Panc1 (cell line): ENCODE results near the gene MYO5B. TPM values are rescaled to one million over a fixed set of nuclear protein-coding genes. Genes with fewer than 3 reads are reported as not detected.

Source experiments
- ATAC-seq: fragments of 200-7000 bp; cut with Tn5 transposase; 2 replicates; pipeline ENCODE4 v1.9.1; 2020; ENCODE audit warnings: mild to moderate bottlenecking, moderate library complexity
- BruUV-seq: library from RNA; stranded (reverse); fragments of 400-500 nt; replicated peaks from 2 replicates; lab custom pipeline; 2021; lab: Mats Ljungman, UMichigan
- CTCF ChIA-PET: fragments of 300-600 bp; sonication (Branson Sonifier 250); formaldehyde crosslinking; loops from one replicate; lab custom pipeline; 2022; ENCODE audit warnings: antibody characterized with exemption; lab: Charles Lee
- POLR2A ChIA-PET: fragments of 300-600 bp; sonication (Branson Sonifier 250); formaldehyde crosslinking; loops from one replicate; lab custom pipeline; 2022; ENCODE audit warnings: antibody characterized with exemption; lab: Charles Lee
- DNase-seq: peaks from one replicate; pipeline ENCODE4 v3.0.0-alpha.2; 2010; ENCODE audit warnings: low read depth, low spot score
- H3K27ac ChIP-seq: 2 replicates; pipeline ENCODE4 v1.5.1; 2011; ENCODE audit warnings: mild to moderate bottlenecking, low read length, inconsistent platforms
- H3K27me3 ChIP-seq: fragments of 200-500 bp; sonication (Bioruptor generic); 2 replicates; pipeline ENCODE4 v1.6.0; 2014; ENCODE audit warnings: low read length, inconsistent platforms; ENCODE audit not compliant: control insufficient read depth, insufficient read depth
- H3K36me3 ChIP-seq: fragments of 200-500 bp; sonication (Bioruptor generic); 2 replicates; pipeline ENCODE4 v1.5.1; 2014; ENCODE audit warnings: inconsistent platforms, mild to moderate bottlenecking, low read length, moderate library complexity; ENCODE audit not compliant: control insufficient read depth, insufficient read depth
- H3K4me1 ChIP-seq: 2 replicates; pipeline ENCODE4 v1.5.1; 2011; ENCODE audit warnings: inconsistent platforms, mild to moderate bottlenecking, low read length, moderate library complexity; ENCODE audit not compliant: control insufficient read depth, insufficient read depth
- H3K4me3 ChIP-seq, 2 experiments: 2 replicates each; pipeline ENCODE4 v1.5.1; 2011 to 2012; ENCODE audit warnings: low read depth in 2 of 2, low read length in 2 of 2, mild to moderate bottlenecking in 2 of 2, inconsistent platforms in 1 of 2, moderate library complexity in 1 of 2
- H3K9me3 ChIP-seq: fragments of 200-500 bp; sonication (Bioruptor generic); 2 replicates; pipeline ENCODE4 v1.5.1; 2014; ENCODE audit warnings: low read depth, mild to moderate bottlenecking, inconsistent platforms, low read length, moderate library complexity; ENCODE audit not compliant: control insufficient read depth, insufficient read depth
- POLR2AphosphoS5 ChIP-seq: IDR thresholded peaks from 2 replicates; pipeline ENCODE4 v1.6.1; 2012; ENCODE audit warnings: mild to moderate bottlenecking, low read depth, low read length, moderate library complexity
- SIN3A ChIP-seq: IDR thresholded peaks from 2 replicates; pipeline ENCODE4 v1.6.1; 2012; ENCODE audit warnings: low read depth, mild to moderate bottlenecking, low read length, moderate library complexity, borderline replicate concordance; ENCODE audit not compliant: insufficient read depth
- TCF7L2 ChIP-seq: IDR thresholded peaks from 2 replicates; pipeline ENCODE4 v1.6.1; 2011; ENCODE audit warnings: mild to moderate bottlenecking, low read depth, low read length, inconsistent platforms
- in situ Hi-C: cut with HindIII; loops from 2 replicates; pipeline ENCODE4 v1.10.0; 2016; ENCODE audit warnings: low sequenced_read_pairs, low pct_unique_long_range_greater_than_20kb
- intact Hi-C: fragments of 100-400 bp; cut with micrococcal nuclease; formaldehyde crosslinking; loops from one replicate; pipeline ENCODE4 v1.10.0; 2022; ENCODE audit not compliant: unreplicated experiment
- total RNA-seq: library from RNA; stranded (reverse); gene quantifications from one replicate; pipeline ENCODE4 v1.2.1, GENCODE V29; 2021; ENCODE audit not compliant: unreplicated experiment
- TF ChIP-seq, protein P1 (sequence below): fragments of 450-650 bp; IDR thresholded peaks from 2 replicates; pipeline ENCODE4 v1.5.1; 2017; ENCODE audit warnings: mild to moderate bottlenecking
- TF ChIP-seq, protein P2 (sequence below), 2 experiments: IDR thresholded peaks; 2 replicates each; pipeline ENCODE4 v1.6.1; 2011 to 2012; ENCODE audit warnings: low read depth in 2 of 2, control low read depth in 1 of 2, low read length in 1 of 2, mild to moderate bottlenecking in 1 of 2, moderate library complexity in 1 of 2; ENCODE audit not compliant: insufficient read depth in 1 of 2

The MYO5B gene
- total RNA-seq, 1 experiment from 2014 or later = 0.31 TPM

DNA sequence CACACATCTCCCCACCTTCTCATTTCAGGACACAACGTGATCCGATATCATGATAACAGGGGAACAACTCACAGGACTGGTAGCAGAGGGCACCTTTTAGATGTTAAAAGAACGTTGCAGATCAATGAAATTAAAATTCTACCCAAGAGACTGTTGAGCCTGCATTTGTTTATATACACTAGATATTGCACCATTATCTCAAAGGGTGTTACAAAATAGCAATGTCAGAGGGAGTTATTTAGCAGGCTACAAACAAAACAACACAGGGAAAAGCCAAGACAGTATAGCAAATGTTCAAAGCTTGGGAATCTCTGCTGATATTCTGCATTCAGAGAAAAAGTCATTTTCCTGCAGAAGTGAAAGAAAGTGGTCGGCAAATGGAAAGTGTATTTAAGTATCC lies 139.5 kb downstream of the MYO5B start:
- DNase-seq = no peak
- no peak overlapping the region for H3K27ac ChIP-seq
- intact Hi-C loops (no loop called here), in situ Hi-C loops (no loop called here)
- TF ChIP-seq, protein P1, sequence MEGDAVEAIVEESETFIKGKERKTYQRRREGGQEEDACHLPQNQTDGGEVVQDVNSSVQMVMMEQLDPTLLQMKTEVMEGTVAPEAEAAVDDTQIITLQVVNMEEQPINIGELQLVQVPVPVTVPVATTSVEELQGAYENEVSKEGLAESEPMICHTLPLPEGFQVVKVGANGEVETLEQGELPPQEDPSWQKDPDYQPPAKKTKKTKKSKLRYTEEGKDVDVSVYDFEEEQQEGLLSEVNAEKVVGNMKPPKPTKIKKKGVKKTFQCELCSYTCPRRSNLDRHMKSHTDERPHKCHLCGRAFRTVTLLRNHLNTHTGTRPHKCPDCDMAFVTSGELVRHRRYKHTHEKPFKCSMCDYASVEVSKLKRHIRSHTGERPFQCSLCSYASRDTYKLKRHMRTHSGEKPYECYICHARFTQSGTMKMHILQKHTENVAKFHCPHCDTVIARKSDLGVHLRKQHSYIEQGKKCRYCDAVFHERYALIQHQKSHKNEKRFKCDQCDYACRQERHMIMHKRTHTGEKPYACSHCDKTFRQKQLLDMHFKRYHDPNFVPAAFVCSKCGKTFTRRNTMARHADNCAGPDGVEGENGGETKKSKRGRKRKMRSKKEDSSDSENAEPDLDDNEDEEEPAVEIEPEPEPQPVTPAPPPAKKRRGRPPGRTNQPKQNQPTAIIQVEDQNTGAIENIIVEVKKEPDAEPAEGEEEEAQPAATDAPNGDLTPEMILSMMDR = no peak
- TF ChIP-seq, protein P2, sequence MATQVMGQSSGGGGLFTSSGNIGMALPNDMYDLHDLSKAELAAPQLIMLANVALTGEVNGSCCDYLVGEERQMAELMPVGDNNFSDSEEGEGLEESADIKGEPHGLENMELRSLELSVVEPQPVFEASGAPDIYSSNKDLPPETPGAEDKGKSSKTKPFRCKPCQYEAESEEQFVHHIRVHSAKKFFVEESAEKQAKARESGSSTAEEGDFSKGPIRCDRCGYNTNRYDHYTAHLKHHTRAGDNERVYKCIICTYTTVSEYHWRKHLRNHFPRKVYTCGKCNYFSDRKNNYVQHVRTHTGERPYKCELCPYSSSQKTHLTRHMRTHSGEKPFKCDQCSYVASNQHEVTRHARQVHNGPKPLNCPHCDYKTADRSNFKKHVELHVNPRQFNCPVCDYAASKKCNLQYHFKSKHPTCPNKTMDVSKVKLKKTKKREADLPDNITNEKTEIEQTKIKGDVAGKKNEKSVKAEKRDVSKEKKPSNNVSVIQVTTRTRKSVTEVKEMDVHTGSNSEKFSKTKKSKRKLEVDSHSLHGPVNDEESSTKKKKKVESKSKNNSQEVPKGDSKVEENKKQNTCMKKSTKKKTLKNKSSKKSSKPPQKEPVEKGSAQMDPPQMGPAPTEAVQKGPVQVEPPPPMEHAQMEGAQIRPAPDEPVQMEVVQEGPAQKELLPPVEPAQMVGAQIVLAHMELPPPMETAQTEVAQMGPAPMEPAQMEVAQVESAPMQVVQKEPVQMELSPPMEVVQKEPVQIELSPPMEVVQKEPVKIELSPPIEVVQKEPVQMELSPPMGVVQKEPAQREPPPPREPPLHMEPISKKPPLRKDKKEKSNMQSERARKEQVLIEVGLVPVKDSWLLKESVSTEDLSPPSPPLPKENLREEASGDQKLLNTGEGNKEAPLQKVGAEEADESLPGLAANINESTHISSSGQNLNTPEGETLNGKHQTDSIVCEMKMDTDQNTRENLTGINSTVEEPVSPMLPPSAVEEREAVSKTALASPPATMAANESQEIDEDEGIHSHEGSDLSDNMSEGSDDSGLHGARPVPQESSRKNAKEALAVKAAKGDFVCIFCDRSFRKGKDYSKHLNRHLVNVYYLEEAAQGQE (IDR thresholded peaks at IDR 0.05; ENCODE audit: insufficient read depth in 1 of 2, low read depth in 2 of 2, low read length in 1 of 2) = no peak
- no peak for TF ChIP-seq TCF7L2
- TF ChIP-seq SIN3A = no peak
- no peak for TF ChIP-seq POLR2AphosphoS5
- BruUV-seq = no TSS peak
- no peaks in the 10 kb centered on the region for H3K4me1 ChIP-seq
- CTCF ChIA-PET = interaction anchor here (0.6 kb wide), 1 partner anchor 190 kb away, joined by 3 read pairs; no protein-coding TSS in a partner anchor
- ATAC-seq = no peak
- no peak overlapping the region for H3K4me3 ChIP-seq
- no peaks in the 10 kb centered on the region; the same call in 1 of the 2 replicates for H3K27me3 ChIP-seq
- H3K36me3 ChIP-seq = no peaks in the 10 kb centered on the region
- POLR2A ChIA-PET = no interaction called here
- H3K9me3 ChIP-seq = no peaks in the 10 kb centered on the region

DNA sequence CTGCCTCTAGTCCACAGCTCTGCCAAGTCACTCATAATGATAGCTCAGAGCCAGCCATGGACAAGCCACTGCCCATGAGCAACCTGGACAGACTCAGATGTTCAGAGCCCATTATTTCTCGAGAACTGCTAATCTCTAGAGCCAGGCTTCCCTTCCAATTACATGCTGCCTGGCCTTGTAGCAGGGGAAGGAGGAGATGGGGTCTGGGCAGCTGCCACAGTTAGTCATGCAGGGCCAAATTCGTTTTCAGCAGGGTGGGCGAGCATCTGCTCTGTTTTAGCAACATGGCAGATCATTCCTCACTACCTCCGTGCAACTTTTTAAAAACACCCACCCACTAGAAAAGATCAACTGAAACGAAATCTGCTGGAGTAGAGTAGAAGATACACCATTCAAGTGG lies 141.8 kb downstream of the MYO5B start:
- Histone ChIP-seq H3K9me3 (no peaks in the 10 kb centered on the region), H3K27me3 (no peaks in the 10 kb centered on the region), H3K36me3 (no peaks in the 10 kb centered on the region), H3K4me1 (no peaks in the 10 kb centered on the region), H3K27ac (no peak overlapping the region), H3K4me3 (no peak overlapping the region)
- intact Hi-C loops (no loop called here), in situ Hi-C loops (no loop called here)
- DNase-seq = no peak
- no TSS peak for BruUV-seq
- CTCF ChIA-PET = no interaction called here
- TF ChIP-seq, protein P1 = no peak
- TF ChIP-seq, protein P2 (IDR thresholded peaks at IDR 0.05; ENCODE audit: insufficient read depth in 1 of 2, low read depth in 2 of 2, low read length in 1 of 2) = no peak
- TF ChIP-seq POLR2AphosphoS5 = no peak
- no peak for TF ChIP-seq SIN3A
- TF ChIP-seq TCF7L2 = no peak
- no peak for ATAC-seq
- POLR2A ChIA-PET = interaction anchor here (0.6 kb wide), 1 partner anchor 261 kb away, joined by 3 read pairs; no protein-coding TSS in a partner anchor
